Spleen (tissue), 11 donors: Measurements from ENCODE around the gene IL1RN. TPM values are rescaled to one million over a fixed set of nuclear protein-coding genes. Genes with fewer than 3 reads are reported as not detected.
A peak's percentile ranks its signal among the peaks of the same experiment; 100 is the strongest.

ENCODE experiments used
- DNase-seq: peaks from one replicate; pipeline ENCODE4 v3.0.0-alpha.2; 2020
- H3K27ac ChIP-seq, 8 donors: fragments of 200-600 bp; sonication (generic) in 7 of 8; 1 replicate in 4 of 8; 2 replicates in 4 of 8; pipeline versions ENCODE4 v1.5.0 to v1.8.0; 2016 to 2021; ENCODE audit warnings: inconsistent platforms in 4 of 8, mild to moderate bottlenecking in 4 of 8, moderate library complexity in 1 of 8
- H3K27me3 ChIP-seq, 7 donors: fragments of 200-600 bp; sonication (generic) in 6 of 7; replicated peaks in 1 of 7; 1 replicate in 4 of 7; 2 replicates in 3 of 7; pipeline versions ENCODE4 v1.5.0 to v1.8.0; 2016 to 2021; ENCODE audit warnings: inconsistent platforms in 3 of 7, mild to moderate bottlenecking in 1 of 7
- H3K36me3 ChIP-seq, 6 donors: fragments of 200-600 bp; sonication (generic) in 5 of 6; 1 replicate in 4 of 6; 2 replicates in 2 of 6; pipeline versions ENCODE4 v1.5.0 to v1.8.0; 2016 to 2021; ENCODE audit warnings: inconsistent platforms in 2 of 6
- H3K4me1 ChIP-seq, 6 donors: fragments of 200-600 bp; sonication (generic) in 5 of 6; 1 replicate in 3 of 6; 2 replicates in 3 of 6; pipeline versions ENCODE4 v1.5.0 to v1.8.0; 2016 to 2021; ENCODE audit warnings: inconsistent platforms in 3 of 6
- H3K4me3 ChIP-seq, 8 donors: fragments of 200-600 bp; sonication (generic) in 7 of 8; 1 replicate in 4 of 8; 2 replicates in 4 of 8; pipeline versions ENCODE4 v1.5.0 to v1.8.0; 2016 to 2021; ENCODE audit warnings: inconsistent platforms in 4 of 8, mild to moderate bottlenecking in 4 of 8, moderate library complexity in 2 of 8
- H3K9me3 ChIP-seq, 8 donors: fragments of 200-600 bp; sonication (generic) in 7 of 8; 1 replicate in 4 of 8; 2 replicates in 4 of 8; pipeline versions ENCODE4 v1.5.0 to v1.8.0; 2016 to 2021; ENCODE audit warnings: inconsistent platforms in 4 of 8
- POLR2A ChIP-seq, 3 donors: fragments of 450-650 bp; IDR thresholded peaks; one replicate each; pipeline ENCODE4 v1.5.1; 2017; ENCODE audit warnings: antibody characterized with exemption in 3 of 3, mild to moderate bottlenecking in 1 of 3
- POLR2AphosphoS5 ChIP-seq, 3 donors: sonication (generic); formaldehyde crosslinking; IDR thresholded peaks; one replicate each; pipeline ENCODE4 v1.5.1; 2017; ENCODE audit warnings: antibody characterized with exemption in 3 of 3
- WGBS, 5 donors: extraction: QIAGEN DNeasy Blood & Tissue Kit in 3 of 5; methylation state at CpG; one replicate each; pipeline versions ENCODE4 v1.1.5 to v1.1.7; 2013 to 2018; 5-methylcytosine and 5-hydroxymethylcytosine counted together
- intact Hi-C: fragments of 100-400 bp; cut with DNase I; formaldehyde crosslinking; loops from one replicate; pipeline ENCODE4 v1.15.0; 2023; ENCODE audit warnings: low total_unique reads
- polyA plus RNA-seq, 3 donors: library from polyadenylated mRNA; stranded (reverse); fragments of 200-250 nt; gene quantifications; one replicate each; pipeline ENCODE4 v1.2.1, GENCODE V29; 2013
- total RNA-seq, 7 donors: library from RNA; depleted of rRNA in 3 of 7; stranded (reverse); fragments of >200 nt in 3 of 7; fragmentation: NEBNext Ultra II Directional in 4 of 7; extraction: Animal tissue kit (Norgen Biotek cat#: 25700) in 4 of 7; gene quantifications; one replicate each; pipeline versions ENCODE4 v1.1.0 to v1.2.1, GENCODE V29; 2016 to 2021
- TF ChIP-seq, protein P1 (sequence below), 11 experiments: fragments of 200-600 bp in 7 of 11; fragments of 450-650 bp in 4 of 11; sonication (generic) in 4 of 11; IDR thresholded peaks in 8 of 11; conservative IDR thresholded peaks in 3 of 11; 1 replicate in 7 of 11; 2 replicates in 4 of 11; pipeline versions ENCODE4 v1.4.0 to v1.8.0; 2016 to 2021; ENCODE audit warnings: antibody characterized with exemption in 11 of 11, inconsistent platforms in 4 of 11, mild to moderate bottlenecking in 1 of 11
- donor health status: healthy with polysubstance abuse.
- donor health status: DM: no; HTN: no; CAD: no; lungs with moderate emphysema.
- donor health status: DM: no; HTN: no; CAD: no.
- donor health status: Bipolar disorder and iron deficiency.
- donor health status: healthy.
- donor health status: DM: no; HTN: no; CAD: no.
- donor health status: DM: yes; HTN: yes; CAD: no.

IL1RN gene
- total and polyA plus RNA-seq, 10 donors, result 1.9 to 53.9 (median 12.0) TPM

DNA sequence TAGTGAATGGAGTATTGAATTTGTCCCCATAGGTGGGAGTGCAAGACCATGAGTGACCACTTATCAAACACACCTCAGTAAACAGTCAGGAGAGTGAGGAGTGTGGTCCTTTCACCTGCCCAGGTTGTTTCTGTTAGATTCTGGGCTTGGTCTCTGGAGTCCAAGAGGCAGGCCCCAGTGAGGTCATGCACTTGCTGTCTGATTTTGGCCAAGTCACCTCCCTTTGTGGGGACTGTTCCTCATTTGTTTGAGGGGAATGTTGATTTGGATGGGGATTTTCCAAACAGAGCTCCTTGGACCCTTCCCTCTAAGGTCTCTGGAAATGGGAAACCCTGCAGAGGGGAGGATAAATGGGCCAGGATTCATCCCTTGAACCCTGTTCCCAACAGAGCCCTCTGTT, 7.3 kb downstream of the IL1RN start:
- Histone ChIP-seq H3K36me3 (peaks cover 0 to 43% (median 0%) of the 10 kb centered on the region in 6 donors), H3K27ac (no peak overlapping the region), H3K9me3 (no peaks in the 10 kb centered on the region), H3K27me3 (no peaks in the 10 kb centered on the region), H3K4me3 (no peak overlapping the region), H3K4me1 (peaks cover 0 to 25% (median 9%) of the 10 kb centered on the region in 6 donors)
- TF ChIP-seq POLR2A (IDR thresholded peaks at IDR 0.05) (no peak), POLR2AphosphoS5 (IDR thresholded peaks at IDR 0.05) (no peak)
- TF ChIP-seq, protein P1, sequence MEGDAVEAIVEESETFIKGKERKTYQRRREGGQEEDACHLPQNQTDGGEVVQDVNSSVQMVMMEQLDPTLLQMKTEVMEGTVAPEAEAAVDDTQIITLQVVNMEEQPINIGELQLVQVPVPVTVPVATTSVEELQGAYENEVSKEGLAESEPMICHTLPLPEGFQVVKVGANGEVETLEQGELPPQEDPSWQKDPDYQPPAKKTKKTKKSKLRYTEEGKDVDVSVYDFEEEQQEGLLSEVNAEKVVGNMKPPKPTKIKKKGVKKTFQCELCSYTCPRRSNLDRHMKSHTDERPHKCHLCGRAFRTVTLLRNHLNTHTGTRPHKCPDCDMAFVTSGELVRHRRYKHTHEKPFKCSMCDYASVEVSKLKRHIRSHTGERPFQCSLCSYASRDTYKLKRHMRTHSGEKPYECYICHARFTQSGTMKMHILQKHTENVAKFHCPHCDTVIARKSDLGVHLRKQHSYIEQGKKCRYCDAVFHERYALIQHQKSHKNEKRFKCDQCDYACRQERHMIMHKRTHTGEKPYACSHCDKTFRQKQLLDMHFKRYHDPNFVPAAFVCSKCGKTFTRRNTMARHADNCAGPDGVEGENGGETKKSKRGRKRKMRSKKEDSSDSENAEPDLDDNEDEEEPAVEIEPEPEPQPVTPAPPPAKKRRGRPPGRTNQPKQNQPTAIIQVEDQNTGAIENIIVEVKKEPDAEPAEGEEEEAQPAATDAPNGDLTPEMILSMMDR (IDR thresholded peaks at IDR 0.05 in 8 of 11, conservative IDR thresholded peaks at IDR 0.05 in 3 of 11), result no peak
- DNase-seq, result no peak
- intact Hi-C loops, result loop anchor here (5.0 kb wide), 2 partner anchors 63 to 238 kb away; no protein-coding TSS in a partner anchor

DNA sequence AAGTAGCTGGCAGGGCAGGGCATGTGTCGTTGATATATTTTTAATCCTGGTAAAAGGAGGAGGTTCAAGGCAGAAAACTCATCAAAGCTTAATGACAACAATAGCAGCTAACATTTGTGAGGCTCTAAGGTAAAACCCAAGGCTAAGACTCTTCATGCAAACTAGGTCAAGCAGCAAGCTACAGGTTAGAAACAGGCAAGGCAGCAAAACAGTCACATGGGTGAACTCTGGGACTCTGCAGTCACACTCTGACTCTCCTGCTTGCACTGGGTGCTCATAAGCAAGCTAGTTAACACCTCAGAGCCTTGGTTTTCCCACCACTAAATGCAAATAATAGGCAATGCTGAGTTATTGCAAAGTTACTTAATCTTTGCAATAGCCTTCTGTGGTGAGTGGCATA, 7.9 kb downstream of the IL1RN start:
- H3K4me3 ChIP-seq, result no peak overlapping the region
- peaks cover 0 to 37% (median 0%) of the 10 kb centered on the region in 6 donors for H3K36me3 ChIP-seq
- H3K4me1 ChIP-seq, result peaks cover 0 to 25% (median 9%) of the 10 kb centered on the region in 6 donors
- WGBS, 5 donors, result 80 to 93% (median 86%) methylated on average over 1 of the region's 1 CpG
- TF ChIP-seq POLR2A (IDR thresholded peaks at IDR 0.05) (no peak), POLR2AphosphoS5 (IDR thresholded peaks at IDR 0.05) (no peak)
- TF ChIP-seq, protein P1 (IDR thresholded peaks at IDR 0.05 in 8 of 11, conservative IDR thresholded peaks at IDR 0.05 in 3 of 11), result no peak
- no peaks in the 10 kb centered on the region for H3K27me3 ChIP-seq
- no peaks in the 10 kb centered on the region for H3K9me3 ChIP-seq
- DNase-seq, result no peak
- intact Hi-C loops, result loop anchor here (5.0 kb wide), 2 partner anchors 62 to 237 kb away; no protein-coding TSS in a partner anchor
- no peak overlapping the region for H3K27ac ChIP-seq

DNA sequence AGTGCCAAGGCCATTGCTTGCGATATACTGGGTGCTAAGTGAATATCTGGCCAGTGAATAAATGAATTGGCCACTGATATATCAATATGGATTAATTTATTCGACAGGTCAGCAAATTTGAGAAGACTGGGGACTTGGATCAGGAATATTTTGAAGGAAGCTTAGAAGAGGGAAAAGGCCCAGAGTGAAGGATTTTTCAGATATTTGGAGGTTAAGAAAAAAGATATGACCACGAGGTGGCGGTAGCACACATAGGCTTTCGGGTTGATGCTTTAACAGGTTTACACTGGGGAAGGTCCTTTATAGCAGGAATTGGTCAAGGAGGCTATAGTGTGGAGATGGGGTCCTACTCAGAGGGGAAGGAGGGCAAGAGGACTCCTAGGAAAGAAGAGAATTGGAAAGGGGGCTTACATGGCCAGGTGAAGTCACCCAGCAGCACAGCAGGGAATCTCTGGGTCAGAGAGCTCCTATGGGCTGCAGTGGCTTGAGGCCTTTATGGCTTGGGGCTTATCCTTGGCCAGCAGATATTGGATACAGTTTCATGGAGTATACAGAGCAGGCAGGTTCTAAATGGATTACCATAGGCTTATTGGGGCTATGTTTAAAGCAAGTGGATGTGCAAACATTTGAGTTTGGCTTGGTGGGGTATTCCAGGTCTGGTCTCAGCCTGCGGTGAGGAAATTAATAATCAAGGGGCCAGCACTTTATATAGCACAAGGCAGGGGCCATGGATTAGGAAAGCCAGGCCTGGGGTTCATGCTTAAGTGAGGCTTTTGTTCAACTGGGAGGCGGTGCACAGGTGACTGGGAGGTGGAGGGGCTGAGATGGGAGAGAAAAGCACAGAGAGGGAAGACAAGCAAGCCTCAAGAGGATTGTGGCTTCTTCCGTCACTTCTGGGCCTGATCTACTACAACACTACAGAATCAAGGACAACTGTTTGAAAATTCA, 9.7 kb downstream of the IL1RN start:
- Histone ChIP-seq H3K27me3 (no peaks in the 10 kb centered on the region), H3K9me3 (no peaks in the 10 kb centered on the region), H3K4me1 (peaks cover 0 to 25% (median 9%) of the 10 kb centered on the region in 6 donors), H3K36me3 (peaks cover 0 to 22% (median 0%) of the 10 kb centered on the region in 6 donors), H3K27ac (no peak overlapping the region), H3K4me3 (no peak overlapping the region)
- intact Hi-C loops, result loop anchor here (5.0 kb wide), 2 partner anchors 60 to 235 kb away; no protein-coding TSS in a partner anchor
- DNase-seq, result no peak
- 40 to 46% (median 45%) methylated on average over 8 of the region's 8 CpGs for WGBS, 5 donors
- TF ChIP-seq, protein P1 (IDR thresholded peaks at IDR 0.05 in 8 of 11, conservative IDR thresholded peaks at IDR 0.05 in 3 of 11), result peak in 9 of 11 experiments; percentile 14 to 68 (median 57)
- no peak for TF ChIP-seq POLR2A (IDR thresholded peaks at IDR 0.05)

DNA sequence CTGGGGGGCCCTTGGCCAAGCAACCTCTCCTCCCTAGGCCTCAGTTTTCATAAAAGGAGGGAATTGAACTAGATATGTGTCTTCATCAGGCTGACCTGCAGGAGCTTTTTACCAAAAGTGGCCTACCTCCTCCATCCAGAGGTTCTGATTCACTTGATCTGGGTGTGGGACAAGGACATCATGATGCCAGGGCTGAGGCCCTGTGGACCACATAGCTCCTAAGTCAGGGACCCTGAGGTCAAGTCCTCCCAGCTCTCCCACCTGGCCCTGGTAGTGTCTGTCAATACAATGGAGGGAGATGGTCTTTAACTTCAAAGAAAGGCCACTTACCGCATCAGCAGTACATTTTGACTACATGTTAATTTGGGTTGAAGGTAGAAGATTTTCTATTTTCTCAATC, 10.4 kb downstream of the IL1RN start:
- H3K36me3 ChIP-seq, result peaks cover 0 to 15% (median 0%) of the 10 kb centered on the region in 6 donors
- H3K4me1 ChIP-seq, result peaks cover 0 to 25% (median 9%) of the 10 kb centered on the region in 6 donors
- H3K27me3 ChIP-seq, result no peaks in the 10 kb centered on the region
- DNase-seq, result no peak
- TF ChIP-seq, protein P1 (IDR thresholded peaks at IDR 0.05 in 8 of 11, conservative IDR thresholded peaks at IDR 0.05 in 3 of 11), result no peak
- TF ChIP-seq POLR2A (IDR thresholded peaks at IDR 0.05), result no peak
- no peak for TF ChIP-seq POLR2AphosphoS5 (IDR thresholded peaks at IDR 0.05)
- H3K27ac ChIP-seq, result no peak overlapping the region
- WGBS, 5 donors, result 94 to 100% (median 96%) methylated on average over 1 of the region's 1 CpG
- H3K9me3 ChIP-seq, result no peaks in the 10 kb centered on the region
- intact Hi-C loops, result loop anchor here (5.0 kb wide), 2 partner anchors 59 to 234 kb away; no protein-coding TSS in a partner anchor
- H3K4me3 ChIP-seq, result no peak overlapping the region
